H1 (cell line): ENCODE data around the gene CAPN10. TPM values are rescaled to one million over a fixed set of nuclear protein-coding genes. Genes with fewer than 3 reads are reported as not detected.

ENCODE experiments used
- ATF2 ChIP-seq: IDR thresholded peaks from 2 replicates; pipeline ENCODE4 v1.6.1; 2012; ENCODE audit warnings: low read length, inconsistent platforms
- HDAC2 ChIP-seq, 2 experiments: fragments of 300-600 bp in 1 of 2; sonication (generic) in 1 of 2; IDR thresholded peaks; 2 replicates each; pipeline ENCODE4 v1.6.1; 2011 to 2012; ENCODE audit warnings: low read depth in 2 of 2, low read length in 2 of 2, mild to moderate bottlenecking in 2 of 2, moderate library complexity in 2 of 2, borderline replicate concordance in 1 of 2, inconsistent platforms in 1 of 2
- polyA plus RNA-seq, 7 experiments: library from polyadenylated mRNA; depleted of rRNA in 3 of 7; stranded (reverse) in 5 of 7; unstranded in 2 of 7; fragments of >200 nt in 5 of 7; fragments of 200-250 nt in 2 of 7; gene quantifications; 1 replicate in 5 of 7; 2 replicates in 1 of 7; 4 replicates in 1 of 7; pipeline versions ENCODE4 v1.2.1 to v1.2.3, GENCODE V29; 2011 to 2013; ENCODE audit warnings: missing spikeins in 2 of 7, mixed read lengths in 2 of 7
- total RNA-seq: library from RNA; stranded (reverse); fragmentation: NEBNext Ultra II Directional; extraction: Animal tissue kit (Norgen Biotek cat#: 25700); gene quantifications from 2 replicates; pipeline ENCODE4 v1.2.1, GENCODE V29; 2021

Gene CAPN10
- total and polyA plus RNA-seq, 2 of the 8 experiments (the other 6 are each of a cell fraction or from before 2014, with no cell fraction given), result 30.7 to 39.8 TPM

DNA sequence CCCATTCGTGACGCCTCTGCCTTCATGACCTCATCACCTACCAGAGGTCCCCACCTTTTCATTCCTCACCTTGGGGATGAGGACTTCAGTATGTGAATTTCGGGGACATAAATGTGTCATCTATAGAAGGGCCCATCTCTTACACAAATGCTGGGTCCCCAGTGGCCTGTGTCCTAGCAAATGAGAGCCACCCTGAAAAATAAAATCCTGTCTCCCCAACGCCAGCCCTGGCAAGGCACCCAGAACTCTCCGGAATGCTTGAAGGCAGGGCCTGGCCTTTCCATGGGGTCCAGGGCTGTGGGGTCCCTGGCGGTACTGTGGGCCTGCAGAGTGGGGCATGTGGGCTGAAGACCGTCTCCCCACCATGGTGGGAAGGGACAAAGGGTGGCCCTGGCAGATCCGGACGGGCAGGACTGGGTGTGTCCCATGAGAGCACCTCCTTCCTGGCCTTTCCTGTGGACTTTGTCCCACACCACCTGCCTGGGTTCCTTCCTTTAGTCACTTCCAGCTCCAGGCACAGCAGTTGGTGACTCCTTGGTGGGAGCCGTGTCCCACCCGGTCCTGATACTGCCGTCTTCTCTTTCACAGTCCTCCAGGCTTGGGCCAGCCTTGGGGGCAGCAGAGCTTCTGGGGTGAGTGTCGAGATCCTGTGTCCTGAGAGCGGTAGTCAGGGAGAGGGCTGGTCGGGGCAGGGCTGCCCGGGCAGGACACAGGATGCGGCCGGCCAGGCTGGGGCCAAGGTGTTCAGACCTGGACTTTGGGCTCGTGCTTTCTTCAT is 18.6 kb downstream of the CAPN10 start (continued):
- TF ChIP-seq HDAC2 (IDR thresholded peaks at IDR 0.05; ENCODE audit: borderline replicate concordance in 1 of 2, low read depth in 2 of 2, low read length in 2 of 2) (no peak), ATF2 (no peak)
